Measurements from ENCODE around the gene FKBP7. TPM values are rescaled to one million over a fixed set of nuclear protein-coding genes. Genes with fewer than 3 reads are reported as not detected.

FKBP7 gene
- total and polyA plus RNA-seq, 2 experiments from 2014 or later = 28.4 to 81.1 TPM

DNA sequence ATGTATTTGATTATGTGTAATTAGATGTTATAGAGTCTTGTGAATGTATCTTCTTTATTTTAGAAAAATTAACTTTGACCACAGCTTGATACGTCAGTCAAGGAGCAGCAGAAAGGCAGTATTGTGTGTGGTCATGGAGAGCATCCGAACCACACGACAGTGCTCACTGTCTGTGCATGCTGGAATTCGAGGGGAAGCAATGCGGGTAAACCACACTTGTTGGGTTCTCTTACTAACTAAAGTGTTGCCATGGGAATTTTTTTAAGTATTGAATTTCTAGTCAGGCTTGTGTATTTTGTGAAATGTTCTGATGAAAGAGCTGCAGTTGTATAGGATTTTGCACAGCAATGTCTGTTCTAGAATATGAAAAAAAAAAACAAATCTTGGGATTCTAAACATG is 22.5 kb downstream of the FKBP7 start:
- Histone ChIP-seq H3K9me2 (ENCODE audit: insufficient read depth) (no peaks in the 10 kb centered on the region), H3K79me2 (ENCODE audit: insufficient read depth) (no peaks in the 10 kb centered on the region), H4K20me1 (ENCODE audit: insufficient read depth) (no peaks in the 10 kb centered on the region), H3K36me3 (ENCODE audit: low read depth) (no peaks in the 10 kb centered on the region), H3K27me3 (replicated peaks; ENCODE audit: insufficient read depth) (no peaks in the 10 kb centered on the region), H3F3A (ENCODE audit: insufficient read depth) (no peaks in the 10 kb centered on the region), H3K4me2 (ENCODE audit: unreplicated experiment) (no peak overlapping the region), H3K27ac (no peak overlapping the region), H2AFZ (no peak overlapping the region), H3K4me3 (no peak overlapping the region), H3K4me1 (ENCODE audit: insufficient read depth) (peaks cover 7% of the 10 kb centered on the region; the same call in 1 of the 2 replicates), H3K9me3 (ENCODE audit: low read depth) (no peaks in the 10 kb centered on the region), H3K9ac (no peak overlapping the region)
- in situ Hi-C loops (cut with MboI) = no loop called here
- WGBS, 2 experiments (ENCODE audit: low coverage in 1 of 2, low lambda C conversion rate in 2 of 2, missing lambda C conversion rate in 2 of 2) = 80 to 88% methylated on average over 5 of the region's 5 CpGs
- no peak for DNase-seq
- TF ChIP-seq EZH2 (IDR thresholded peaks at IDR 0.05; ENCODE audit: insufficient read depth, poor library complexity, severe bottlenecking) (no peak), EZH2phosphoT487 (IDR thresholded peaks at IDR 0.05; ENCODE audit: insufficient read depth, low read depth) (no peak)

DNA sequence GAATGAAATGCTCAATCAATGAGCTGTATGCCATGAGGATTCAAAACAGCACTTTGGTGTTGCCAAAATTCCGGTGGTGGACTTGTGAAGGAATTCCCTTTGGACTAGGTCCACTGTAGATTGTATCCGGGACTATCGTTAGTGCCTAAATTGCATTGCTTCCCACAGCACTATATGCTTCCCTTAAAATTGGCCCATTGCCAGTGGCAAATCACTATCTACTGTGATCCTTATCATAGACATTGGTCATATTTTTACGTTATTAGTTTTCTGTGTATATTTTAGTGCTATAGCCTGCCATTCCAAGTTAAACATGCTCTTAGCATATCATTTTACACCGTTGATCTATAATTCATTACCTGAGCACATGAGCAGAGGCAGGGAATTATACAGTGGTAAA is 25.5 kb downstream of the FKBP7 start:
- Histone ChIP-seq H3K9ac (no peak overlapping the region), H3K4me3 (no peak overlapping the region), H3K4me2 (ENCODE audit: unreplicated experiment) (no peak overlapping the region), H3F3A (ENCODE audit: insufficient read depth) (no peaks in the 10 kb centered on the region), H3K79me2 (ENCODE audit: insufficient read depth) (peaks cover 28% of the 10 kb centered on the region), H4K20me1 (ENCODE audit: insufficient read depth) (no peaks in the 10 kb centered on the region), H3K4me1 (ENCODE audit: insufficient read depth) (peaks cover 7% of the 10 kb centered on the region; the same call in 1 of the 2 replicates), H3K9me2 (ENCODE audit: insufficient read depth) (no peaks in the 10 kb centered on the region), H3K9me3 (ENCODE audit: low read depth) (no peaks in the 10 kb centered on the region), H3K27me3 (replicated peaks; ENCODE audit: insufficient read depth) (no peaks in the 10 kb centered on the region), H3K27ac (no peak overlapping the region), H2AFZ (no peak overlapping the region), H3K36me3 (ENCODE audit: low read depth) (peaks cover 3% of the 10 kb centered on the region; the same call in 1 of the 2 replicates)
- no peak for DNase-seq
- 96 to 97% methylated on average over 5 of the region's 5 CpGs for WGBS, 2 experiments (ENCODE audit: low coverage in 1 of 2, low lambda C conversion rate in 2 of 2, missing lambda C conversion rate in 2 of 2)
- TF ChIP-seq EZH2 (IDR thresholded peaks at IDR 0.05; ENCODE audit: insufficient read depth, poor library complexity, severe bottlenecking) (no peak), EZH2phosphoT487 (IDR thresholded peaks at IDR 0.05; ENCODE audit: insufficient read depth, low read depth) (no peak)
- in situ Hi-C loops (cut with MboI) = no loop called here

DNA sequence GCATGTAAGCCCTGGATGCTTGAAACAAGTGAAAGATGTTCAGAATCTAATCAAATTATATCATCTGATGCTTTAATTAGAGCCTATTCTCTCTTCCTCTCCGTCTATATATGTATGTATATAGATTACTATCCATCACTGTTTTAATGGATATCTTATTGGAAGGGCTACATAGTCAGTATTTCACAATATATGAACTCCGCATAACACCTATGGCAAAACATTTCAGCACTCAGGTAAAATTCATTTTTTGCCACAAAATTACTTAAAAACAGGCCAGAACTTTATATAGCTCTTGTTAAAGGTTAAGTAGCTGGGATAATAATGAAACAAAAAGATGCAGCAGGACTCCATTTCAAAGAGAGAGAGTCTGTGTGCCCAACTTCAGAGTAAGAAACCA is 26.1 kb downstream of the FKBP7 start:
- H3K9me2 ChIP-seq (ENCODE audit: insufficient read depth) = no peaks in the 10 kb centered on the region
- peak overlapping the region; percentile 98 for H3K27ac ChIP-seq
- no peaks in the 10 kb centered on the region for H3K9me3 ChIP-seq (ENCODE audit: low read depth)
- H3K4me1 ChIP-seq (ENCODE audit: insufficient read depth) = peaks cover 7% of the 10 kb centered on the region; the same call in 1 of the 2 replicates
- H3K36me3 ChIP-seq (ENCODE audit: low read depth) = peaks cover 6% of the 10 kb centered on the region; the same call in 1 of the 2 replicates
- WGBS, 2 experiments (ENCODE audit: low coverage in 1 of 2, low lambda C conversion rate in 2 of 2, missing lambda C conversion rate in 2 of 2) = 97 to 100% methylated on average over 2 of the region's 2 CpGs
- peak overlapping the region; percentile 79 for H3K4me2 ChIP-seq (ENCODE audit: unreplicated experiment)
- peak overlapping the region; percentile 92 for H2AFZ ChIP-seq
- H3K4me3 ChIP-seq = peak overlapping the region; percentile 89; the same call in 1 of the 2 replicates
- H3K9ac ChIP-seq = peak overlapping the region; percentile 98
- DNase-seq = no peak
- TF ChIP-seq EZH2phosphoT487 (IDR thresholded peaks at IDR 0.05; ENCODE audit: insufficient read depth, low read depth) (no peak), EZH2 (IDR thresholded peaks at IDR 0.05; ENCODE audit: insufficient read depth, poor library complexity, severe bottlenecking) (no peak)
- H3K79me2 ChIP-seq (ENCODE audit: insufficient read depth) = peaks cover 32% of the 10 kb centered on the region
- in situ Hi-C loops (cut with MboI) = no loop called here
- no peaks in the 10 kb centered on the region for H3F3A ChIP-seq (ENCODE audit: insufficient read depth)
- H4K20me1 ChIP-seq (ENCODE audit: insufficient read depth) = no peaks in the 10 kb centered on the region
- no peaks in the 10 kb centered on the region for H3K27me3 ChIP-seq (replicated peaks; ENCODE audit: insufficient read depth)

DNA sequence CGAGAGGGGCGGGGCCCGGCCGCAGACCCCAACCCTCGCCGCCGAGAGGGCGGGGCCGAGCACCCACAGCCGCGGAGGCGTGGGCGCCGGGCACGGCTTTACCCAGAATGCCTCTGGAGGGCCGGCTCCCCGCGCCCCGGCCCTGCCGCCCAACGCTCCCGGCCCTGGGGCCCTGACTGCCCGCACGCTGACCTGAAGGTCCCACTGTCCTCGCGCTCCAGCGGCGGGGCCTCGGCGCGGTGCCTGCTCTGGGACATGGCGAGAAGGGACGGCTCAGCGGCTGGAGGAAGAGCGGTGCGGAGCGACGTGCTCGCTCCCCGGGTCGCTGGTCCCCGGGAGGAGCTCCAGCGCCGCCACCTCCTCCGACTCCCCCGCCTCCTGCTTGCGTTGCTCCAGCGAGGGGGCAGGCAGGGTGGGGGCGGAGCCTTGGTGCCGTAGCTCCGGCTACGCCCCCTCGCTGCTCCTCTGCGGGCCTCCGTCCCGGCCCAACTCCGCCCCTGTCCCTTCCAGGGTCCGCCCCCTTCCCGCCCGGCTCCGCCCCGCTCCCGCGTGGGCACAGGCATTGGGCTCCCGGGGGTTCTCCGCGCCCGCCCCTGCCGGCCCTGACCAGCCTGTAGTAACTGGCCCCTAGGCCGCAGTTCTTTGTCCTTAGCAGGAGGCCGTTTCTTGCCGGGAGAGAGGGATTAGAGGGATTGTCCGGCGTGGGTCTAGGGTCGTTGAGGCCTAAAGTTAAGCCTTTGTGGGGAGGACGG is 27.4 kb downstream of the FKBP7 start, which contains the start of the genes PJVK and PRKRA:
PJVK (plus strand) TSS at position 605 of the 752 bp plus-strand sequence. CDS start 2,032 bp downstream, outside the sequence.
PRKRA (minus strand) TSS at position 402 of the 752 bp plus-strand sequence; CDS start at position 257, 145 bp downstream.
- H4K20me1 ChIP-seq (ENCODE audit: insufficient read depth) = no peaks in the 10 kb centered on the region
- no peaks in the 10 kb centered on the region for H3K9me2 ChIP-seq (ENCODE audit: insufficient read depth)
- WGBS, 2 experiments (ENCODE audit: low coverage in 1 of 2, low lambda C conversion rate in 2 of 2, missing lambda C conversion rate in 2 of 2) = 0 to 1% methylated on average over 23 to 53 of the region's 76 CpGs
- peak within 1 kb of the TSS; percentile 82 for H3K4me2 ChIP-seq (ENCODE audit: unreplicated experiment)
- no peaks in the 10 kb centered on the region for H3K27me3 ChIP-seq (replicated peaks; ENCODE audit: insufficient read depth)
- peak within 1 kb of the TSS; percentile 92 for H2AFZ ChIP-seq
- peak within 1 kb of the TSS; percentile 89 for H3K4me3 ChIP-seq
- TF ChIP-seq EZH2phosphoT487 (IDR thresholded peaks at IDR 0.05; ENCODE audit: insufficient read depth, low read depth) (no peak), EZH2 (IDR thresholded peaks at IDR 0.05; ENCODE audit: insufficient read depth, poor library complexity, severe bottlenecking) (no peak)
- H3K4me1 ChIP-seq (ENCODE audit: insufficient read depth) = peaks cover 7% of the 10 kb centered on the region; the same call in 1 of the 2 replicates
- H3K36me3 ChIP-seq (ENCODE audit: low read depth) = peaks cover 14% of the 10 kb centered on the region; the same call in 1 of the 2 replicates
- peaks cover 43% of the 10 kb centered on the region for H3K79me2 ChIP-seq (ENCODE audit: insufficient read depth)
- peak within 1 kb of the TSS; percentile 98 for H3K27ac ChIP-seq
- in situ Hi-C loops (cut with MboI) = no loop called here
- DNase-seq = peak; percentile 99
- no peaks in the 10 kb centered on the region for H3K9me3 ChIP-seq (ENCODE audit: low read depth)
- H3F3A ChIP-seq (ENCODE audit: insufficient read depth) = no peaks in the 10 kb centered on the region
- H3K9ac ChIP-seq = peak within 1 kb of the TSS; percentile 98

Measured in GM23248 (cell line).